ENCODE results near the gene SLC12A7.
"Not testable (repeated sequence)": the region's sequence is repeated elsewhere in the genome, so short reads cannot be mapped to it uniquely, and the experiment has no call there.

Gene SLC12A7

DNA sequence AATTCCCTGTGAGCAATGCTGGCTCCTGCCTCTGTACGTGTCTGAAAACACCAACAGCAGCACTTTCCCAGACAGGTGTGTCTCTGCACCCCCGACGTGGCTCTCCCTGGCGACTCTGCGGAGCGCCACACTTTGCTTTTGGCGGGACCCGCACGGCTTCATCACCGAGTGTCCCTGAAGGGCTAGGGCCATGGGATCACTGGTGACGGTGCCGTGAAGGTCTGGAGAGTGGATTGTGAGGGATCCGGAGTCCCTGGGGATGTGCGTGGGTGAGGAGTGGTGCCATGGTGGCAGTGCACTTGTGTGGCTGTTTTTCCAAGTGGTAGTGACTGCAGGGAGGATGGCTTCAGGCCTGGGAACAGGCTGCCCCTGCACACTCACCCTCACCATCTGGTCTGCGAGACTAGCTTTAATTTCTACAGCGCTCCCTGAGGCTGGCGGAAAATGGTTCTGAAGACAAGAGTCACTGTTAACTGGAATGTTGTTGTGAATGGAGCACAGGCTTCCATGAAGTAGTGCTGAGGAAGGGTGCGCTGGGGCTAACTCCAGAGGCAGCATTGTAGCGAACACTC is 100.0 kb downstream of the SLC12A7 start:
- no peak for DNase-seq

DNA sequence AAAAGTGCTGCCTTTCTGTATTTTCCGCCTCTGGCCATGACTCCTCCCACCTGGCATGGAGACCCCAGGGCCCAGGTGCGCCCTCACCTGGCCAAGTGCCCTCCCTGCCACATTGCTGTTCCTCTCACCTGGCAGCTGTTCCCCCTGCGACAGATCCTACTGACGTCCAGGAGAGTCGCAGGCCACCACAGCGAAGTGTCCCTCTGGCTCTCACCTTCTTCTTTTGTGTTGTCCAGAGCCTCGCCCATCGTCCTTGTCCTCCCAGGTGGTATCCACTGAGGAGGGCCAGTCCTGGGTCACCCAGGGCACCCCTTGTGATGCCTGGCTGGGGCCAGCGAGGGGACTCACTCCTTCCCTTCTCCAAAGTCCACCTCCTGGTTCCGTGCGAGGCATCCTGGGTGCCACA is 100.6 kb downstream of the SLC12A7 start:
- DNase-seq = no peak

DNA sequence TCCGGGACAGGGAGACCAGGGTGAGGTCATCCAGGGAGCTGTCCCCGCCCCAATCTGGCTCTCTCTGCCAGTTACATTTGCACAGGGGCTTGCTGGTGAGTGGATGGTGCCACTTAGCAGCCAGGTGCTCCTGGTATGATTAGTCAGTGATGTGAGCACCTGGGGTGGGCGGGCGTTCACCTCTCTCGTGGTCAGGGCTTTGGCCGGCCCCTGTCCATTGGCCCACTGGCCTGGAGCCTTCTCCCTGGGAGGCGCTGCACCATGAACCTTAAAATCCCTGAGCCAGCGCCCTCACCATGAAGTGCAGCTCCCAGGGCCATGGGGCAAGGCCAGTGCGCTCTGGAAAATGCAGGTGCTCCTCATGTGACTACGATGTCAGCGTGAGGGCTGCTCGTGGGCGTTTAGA is 101.2 kb downstream of the SLC12A7 start:
- no peak for DNase-seq

DNA sequence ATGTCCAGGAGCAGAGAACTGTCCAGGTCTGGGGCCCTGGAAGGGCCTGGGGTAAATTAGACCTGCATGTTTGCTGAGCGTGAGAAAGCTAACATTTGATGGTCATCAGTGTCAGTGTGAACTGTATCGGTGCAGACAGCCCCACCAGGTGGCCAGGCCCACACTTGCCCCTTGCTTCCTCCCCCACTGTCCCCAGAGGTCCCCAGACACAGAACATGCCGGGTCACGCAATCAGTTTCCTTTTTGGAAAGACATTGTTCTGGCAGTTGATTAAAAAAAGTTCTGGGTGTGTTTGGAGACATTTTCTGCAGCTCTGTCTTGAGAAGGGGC is 101.7 kb downstream of the SLC12A7 start:
- no peak for DNase-seq

DNA sequence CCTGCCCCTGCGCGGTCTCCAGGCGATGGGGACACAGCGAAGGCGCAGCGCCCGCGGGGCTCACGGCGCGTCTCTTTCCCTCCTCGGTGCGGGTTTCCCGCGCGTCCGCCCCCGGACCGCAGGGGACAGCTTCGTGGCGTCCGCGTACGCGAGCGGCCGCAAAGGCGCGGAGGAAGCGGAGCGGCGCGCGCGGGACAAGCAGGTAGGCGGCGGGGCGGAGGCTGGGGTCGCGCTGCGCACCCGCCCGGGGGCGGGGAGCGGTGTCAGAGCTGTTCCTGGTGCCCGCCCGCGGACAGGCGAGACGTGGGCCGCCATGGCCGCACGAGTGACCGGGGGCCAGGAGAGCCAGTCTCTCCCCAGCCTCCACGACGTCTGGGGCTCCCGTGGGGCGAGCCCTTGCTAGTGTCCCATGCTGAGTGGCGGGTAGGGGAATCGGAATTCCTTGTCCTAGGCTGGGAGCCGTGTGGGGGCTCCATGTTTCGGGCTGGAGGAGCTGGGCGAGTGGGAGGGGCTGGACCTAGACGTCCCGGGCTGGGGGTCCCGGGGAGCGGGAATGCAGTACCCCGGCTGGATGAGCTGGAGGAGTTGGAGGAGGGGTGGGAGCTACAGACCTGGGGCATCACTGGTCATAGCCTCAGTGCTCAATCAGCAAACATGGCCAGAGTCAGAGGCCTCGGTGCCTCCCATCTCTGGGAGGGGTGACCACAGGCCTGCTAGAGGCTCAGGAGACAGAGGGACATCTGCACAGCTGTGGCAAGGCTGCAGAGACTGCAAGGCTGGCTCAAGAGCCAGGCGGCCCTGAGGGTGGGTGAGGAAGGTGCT is 102.3 kb downstream of the SLC12A7 start:
- DNase-seq = no peak

DNA sequence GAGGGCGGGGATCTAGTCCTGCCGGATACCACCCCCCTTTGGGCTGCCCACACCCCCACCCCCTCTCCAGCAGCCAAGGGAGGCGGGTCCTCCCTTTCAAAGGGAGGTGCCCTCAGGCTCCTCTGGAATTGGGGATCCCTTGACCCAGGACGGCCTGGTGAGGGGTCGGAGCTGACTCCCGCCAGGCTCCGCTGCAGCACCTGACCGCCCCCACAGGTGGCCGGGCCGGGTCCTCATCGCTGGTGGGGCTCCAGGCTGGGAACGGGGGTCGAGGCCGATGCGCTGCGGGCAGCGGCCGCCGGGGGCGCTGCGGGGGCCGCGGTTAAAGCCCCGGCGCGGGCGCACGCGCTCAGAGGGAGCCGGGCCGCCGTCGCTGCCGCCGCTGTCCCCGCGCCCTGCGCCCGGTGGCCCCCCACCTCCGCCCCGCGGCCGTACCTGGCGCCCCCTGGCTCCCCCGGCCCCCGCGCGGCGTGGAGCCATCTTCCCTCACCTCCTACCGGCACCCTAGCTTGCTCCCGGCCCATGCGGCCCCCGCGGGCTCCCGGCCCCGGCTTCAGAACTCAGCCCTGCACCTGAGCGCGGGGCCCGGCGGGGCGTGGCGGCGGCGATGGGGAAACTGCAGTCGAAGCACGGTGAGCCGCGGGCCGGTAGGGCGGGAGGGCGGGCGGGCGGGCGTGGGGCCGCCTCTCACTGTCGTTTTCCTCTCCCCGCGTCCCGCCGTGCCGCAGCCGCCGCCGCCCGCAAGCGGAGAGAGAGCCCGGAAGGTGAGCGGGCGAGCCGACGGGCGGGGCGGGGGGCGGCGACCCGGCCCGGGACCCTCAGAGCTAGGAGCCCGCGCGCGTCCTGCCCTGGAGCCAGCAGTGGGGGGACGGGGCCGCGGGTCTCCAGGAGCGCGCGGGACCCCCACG is 103.2 kb downstream of the SLC12A7 start, which contains the start of gene NKD2:
Gene NKD2 (plus strand): TSS at position 352 of the 908 bp plus-strand sequence. CDS start 256 bp downstream, at position 608.
- DNase-seq = peak in 1 of 58 donors; percentile 17

DNA sequence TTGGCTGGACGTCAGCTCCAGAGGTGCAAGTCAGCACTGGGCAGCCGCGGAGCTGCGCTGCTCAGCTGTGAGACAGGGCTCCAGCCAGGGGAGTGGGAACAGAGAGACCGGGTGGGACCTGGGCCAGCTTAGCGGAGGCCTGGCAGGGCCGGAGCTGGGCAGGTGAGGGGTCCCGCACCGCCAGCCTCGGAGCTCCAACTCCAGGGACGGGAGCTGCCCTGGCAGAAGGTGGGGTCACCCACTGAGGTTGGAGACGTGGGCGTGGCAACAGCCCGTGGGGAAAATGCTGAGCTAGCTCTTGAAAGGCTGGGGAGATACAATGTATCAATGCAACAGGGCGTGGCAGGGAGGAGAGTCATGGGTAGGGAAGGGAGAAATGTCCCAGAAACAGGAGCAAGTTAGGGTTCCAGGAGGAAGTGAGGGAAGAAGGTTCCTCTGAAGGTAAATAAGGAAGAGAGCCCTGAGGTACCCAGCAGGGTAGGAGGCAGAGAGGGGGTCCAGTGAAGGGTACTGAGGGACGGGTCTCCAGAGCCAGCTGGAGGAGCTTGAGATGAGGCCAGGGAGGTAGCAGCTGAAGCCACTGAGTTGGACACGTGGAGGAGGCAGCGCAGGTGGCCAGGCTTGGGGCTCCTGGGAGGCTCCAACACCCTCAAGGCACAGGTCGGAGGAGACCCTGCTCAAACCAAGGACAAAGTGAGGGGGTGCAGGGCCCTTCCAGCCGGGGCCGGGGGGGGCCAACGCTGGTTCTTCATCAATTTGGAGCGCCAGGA is 104.0 kb downstream of the SLC12A7 start:
- no peak for DNase-seq

DNA sequence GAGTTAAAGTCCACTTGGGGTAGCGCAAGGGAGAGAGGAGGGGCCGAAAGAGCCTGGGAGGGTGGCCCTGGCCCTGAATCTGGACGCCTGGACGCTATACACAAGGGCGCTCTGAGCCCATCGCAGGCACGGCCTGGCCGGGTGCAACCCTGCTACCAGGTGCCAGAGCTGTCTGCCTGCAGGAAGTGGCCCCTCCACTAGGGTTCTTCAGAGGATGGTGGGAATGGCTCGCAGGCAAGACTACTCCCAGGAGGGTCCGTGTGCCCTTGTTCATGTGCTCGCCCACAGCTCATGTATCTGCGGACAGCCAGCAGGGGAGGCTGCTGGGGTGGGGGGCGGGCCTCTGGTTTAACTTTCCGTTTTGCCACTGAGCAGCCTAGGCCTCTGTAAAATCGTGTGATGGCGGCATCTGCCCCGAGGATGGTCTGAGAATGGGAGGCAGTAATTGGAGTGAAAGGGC is 104.6 kb downstream of the SLC12A7 start:
- no peak for DNase-seq

DNA sequence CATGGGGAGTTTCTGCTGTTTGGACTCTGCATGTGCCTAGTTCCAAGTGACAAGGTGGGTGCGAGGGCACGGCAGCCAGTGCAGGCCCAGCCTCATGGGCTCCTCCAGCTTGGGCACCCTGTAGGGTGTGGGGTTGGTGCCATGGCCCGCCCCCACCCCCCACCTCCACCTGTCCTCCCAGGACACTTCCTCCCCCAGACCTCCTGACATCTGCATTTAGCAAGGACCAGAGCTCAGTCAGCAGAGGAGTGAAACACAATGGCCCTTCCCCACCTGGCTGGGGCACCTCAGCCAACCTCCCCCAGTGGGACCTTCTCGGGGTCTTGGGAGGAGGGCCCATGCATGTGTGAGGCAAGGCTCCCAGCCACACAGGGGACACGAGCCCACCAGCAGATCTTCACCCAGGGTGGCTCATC is 105.2 kb downstream of the SLC12A7 start:
- no peak for DNase-seq

DNA sequence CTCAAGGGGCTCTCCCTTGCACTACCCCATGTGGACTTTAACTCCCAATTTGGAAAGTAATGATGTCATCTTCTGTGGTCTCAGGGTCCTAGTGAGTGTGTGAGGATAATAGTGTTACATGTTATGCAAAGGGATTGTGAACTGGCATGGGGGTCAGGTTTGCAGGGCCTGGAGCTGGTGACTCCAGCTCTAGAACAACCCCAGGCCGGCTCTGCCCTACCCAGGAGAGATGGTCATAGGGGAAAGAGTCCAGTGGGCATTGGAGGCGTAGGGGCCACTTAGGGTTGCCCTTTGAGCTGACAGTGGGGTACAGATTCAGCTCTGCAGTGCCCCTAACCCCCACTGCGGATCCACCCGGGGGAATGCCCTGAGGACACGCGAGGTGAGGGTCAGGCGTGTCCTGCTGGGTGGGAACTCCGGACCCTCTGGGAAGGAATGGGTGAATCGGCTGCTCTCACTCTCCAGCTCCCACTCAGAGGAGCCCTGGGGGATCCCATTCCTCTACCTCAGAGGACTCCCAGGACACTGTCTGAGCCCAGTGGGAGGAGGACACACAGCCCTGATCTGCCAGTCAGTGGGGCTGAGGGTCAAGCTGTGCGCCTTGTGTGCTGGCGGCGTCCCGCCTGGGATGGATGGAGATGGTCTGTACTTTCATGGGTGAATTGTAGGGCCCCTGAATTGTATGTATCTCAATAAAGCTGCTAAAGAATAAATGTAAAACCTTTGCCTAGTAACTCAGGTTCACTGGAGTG is 105.8 kb downstream of the SLC12A7 start:
- no peak for DNase-seq

DNA sequence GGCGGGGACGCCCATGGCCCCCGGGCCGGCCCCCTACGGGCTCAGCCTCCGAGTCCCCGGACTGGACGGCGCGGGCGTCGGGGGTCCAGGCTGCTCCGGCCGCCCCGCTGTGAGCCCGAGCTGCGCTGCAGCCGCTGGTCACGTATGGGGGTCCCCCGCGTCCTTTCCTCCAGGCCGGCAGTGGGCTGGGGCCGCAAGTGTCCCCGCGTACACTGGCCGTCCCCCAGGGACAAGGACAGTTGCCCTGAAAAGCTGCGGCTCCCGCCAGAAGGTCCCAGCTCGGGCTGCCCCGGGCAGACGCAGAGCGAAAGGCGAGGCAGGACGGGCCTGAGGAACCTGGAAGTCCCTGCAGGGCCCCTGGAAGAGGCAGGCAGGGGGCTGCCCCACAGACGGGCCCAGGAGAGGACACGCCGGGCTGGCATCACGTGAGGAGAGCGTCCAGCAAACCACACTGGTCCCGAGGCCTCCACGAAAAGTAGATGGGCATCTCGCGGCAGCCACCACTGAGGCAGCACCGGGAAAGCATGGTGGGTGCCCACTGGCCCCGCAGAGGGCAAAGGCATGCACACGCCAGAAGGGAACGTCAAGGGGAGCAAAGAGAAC is 106.5 kb downstream of the SLC12A7 start:
- DNase-seq = no peak

DNA sequence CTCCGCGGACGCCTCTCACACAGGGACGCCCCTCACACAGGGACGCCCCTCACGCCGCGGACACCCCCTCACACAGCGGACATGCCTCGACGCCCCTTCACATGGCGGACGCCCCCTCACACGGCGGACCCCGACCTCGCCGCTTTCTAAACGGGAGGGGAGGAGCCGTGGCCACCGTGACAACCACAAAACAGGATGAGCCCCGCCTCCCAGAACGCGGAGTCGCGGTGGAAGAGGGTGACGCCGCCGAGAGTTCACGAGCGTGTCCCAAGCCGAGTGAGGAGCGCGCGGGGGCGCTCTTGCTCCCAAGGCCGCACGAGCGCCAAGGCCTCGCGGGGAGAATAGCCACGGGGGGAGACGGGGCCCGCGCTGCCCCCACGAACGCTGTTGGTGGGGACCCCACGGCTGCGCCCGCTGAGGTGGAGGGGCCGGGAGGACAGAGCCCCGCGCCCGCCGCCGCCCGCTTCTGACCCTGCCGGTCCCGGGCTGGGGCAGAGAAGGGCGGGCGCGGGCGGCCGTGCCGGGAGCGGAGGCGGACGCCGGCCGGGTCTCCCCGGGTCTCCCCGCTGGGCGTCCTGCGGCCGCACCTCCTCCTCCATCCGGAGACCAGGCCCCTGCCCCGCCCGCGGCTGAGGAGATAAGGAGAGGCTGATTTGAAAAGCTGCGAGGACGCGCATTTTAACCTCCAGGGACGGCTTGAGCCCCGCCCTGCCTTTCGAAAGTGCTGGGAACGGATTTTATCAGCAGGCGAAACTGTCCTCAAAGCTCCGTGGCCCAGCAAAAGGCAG is 107.2 kb downstream of the SLC12A7 start:
- DNase-seq = peak in 12 of 58 donors; percentile 12 to 65 (median 24)

DNA sequence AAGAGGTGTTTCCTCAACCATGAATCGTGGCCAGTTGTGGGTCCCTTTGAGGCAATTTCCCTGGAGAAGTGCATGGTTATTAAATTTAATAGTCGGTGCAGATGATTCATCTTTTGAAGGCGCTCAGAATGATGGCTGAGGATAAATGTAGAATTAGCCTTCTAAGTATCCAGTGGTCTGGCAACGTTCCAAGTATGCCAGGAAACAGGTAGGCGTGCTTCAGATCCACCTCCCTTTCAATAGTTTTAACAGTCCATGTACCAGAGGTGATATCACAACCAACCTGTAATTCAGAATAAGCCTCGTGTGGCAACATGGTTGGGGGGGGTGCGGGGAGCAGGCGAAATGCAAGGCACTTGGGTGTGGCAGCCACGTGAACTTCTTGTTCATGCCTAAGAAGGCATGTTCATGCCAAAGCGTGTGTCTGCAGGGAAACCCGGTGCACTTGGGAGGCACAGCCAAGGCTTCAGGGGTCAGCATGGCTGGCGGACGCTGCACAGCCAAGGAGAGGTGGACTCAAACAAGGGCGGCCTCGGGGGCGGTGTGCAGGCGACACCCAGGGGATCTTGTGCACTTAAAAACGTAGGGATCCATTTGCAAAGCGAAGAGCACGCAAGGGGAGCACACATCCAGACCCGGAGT is 108.4 kb downstream of the SLC12A7 start:
- no peak for DNase-seq

DNA sequence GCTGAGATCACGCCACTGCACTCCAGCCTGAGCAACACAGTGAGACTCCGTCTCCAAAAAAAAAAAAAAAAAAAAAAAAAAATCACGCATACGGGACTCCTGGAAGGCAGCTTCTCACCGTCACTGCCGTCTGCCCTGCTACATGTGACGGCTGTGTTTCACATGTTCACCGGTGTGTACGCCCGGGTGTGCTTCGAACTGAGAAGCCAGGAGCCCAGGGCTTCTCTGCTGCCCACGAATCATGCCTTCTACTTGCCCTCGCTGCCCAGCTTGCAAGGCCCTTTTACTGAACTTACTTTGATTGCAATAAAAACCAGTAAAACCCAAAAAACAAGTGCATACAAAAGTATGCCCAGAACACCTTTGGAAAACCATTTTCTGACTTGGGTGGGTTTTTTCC is 109.0 kb downstream of the SLC12A7 start:
- no peak for DNase-seq

DNA sequence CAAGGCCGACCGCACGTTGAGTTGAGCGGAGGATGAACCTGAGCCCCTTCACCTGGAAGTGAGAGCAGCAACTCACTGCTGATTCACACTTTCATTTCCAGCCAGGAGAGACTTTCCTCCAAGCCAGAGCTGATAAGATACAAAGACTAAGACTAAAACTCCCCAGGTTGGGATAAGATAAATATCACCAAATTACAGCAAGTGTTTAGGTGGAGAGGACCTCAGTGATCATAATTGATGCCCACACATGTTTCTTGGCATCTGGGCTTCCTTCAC is 109.7 kb downstream of the SLC12A7 start:
- DNase-seq = no peak

DNA sequence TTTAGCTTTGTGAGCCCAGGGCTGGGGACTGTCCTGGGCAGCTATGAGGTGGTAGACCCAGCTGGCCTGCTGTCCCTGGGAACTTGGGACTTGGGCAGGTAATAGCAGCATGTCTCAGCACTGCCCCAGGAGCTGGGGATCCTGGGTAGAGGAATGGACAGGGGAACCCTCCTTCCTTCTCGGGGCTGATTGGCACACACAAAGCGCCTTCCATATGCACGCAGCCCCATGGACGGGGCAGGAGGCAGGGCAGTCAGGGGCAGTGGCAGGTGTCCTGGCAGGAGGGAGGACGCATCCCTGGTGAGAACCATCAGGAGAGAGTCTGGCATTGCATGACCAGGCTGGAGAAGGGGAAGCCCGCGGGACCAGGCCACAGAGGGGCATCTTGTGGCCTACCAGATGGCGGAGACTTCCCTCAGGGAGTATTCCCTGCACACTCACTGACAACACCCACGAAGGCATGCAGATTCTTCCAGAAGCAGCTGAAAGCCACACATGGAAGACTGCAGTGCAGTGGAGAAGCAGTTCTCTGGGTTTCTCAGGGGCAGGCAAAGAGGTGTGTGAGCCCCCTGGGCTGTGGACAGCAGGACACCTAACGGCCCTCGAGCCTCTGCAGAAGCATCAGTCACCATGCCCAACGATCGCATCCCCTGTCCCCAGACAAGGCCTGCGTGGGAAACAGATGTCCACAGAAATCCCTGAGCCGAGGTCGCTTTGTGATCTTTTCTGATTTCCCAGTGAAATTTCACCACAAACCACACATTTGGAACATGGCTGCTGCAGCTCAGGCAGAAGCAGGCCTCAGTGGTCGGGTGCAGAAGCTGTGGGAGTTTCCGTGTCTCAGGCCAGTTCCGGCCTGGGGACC is 110.2 kb downstream of the SLC12A7 start:
- no peak for DNase-seq

DNA sequence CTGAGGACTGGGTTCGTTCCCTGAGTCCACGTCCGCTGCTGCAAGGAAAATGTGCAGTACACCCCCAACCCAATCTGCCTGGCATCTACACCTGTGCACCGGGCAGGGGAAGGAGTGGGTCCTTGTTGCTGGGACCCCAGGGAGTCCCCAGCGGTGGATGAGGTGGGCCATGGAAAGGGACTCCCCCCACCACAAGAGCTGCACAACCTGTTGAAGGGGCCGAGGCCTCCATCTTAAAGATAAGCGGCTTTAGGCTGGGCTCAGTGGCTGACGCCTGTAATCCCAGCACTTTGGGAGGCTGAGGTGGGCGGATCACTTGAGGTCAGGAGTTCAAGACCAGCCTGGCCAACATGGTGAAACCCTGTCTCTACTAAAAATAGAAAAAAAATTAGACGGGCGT is 111.0 kb downstream of the SLC12A7 start:
- DNase-seq = not testable (repeated sequence)

Measured in anterior cingulate cortex (tissue), 58 donors.